Kidney capillary endothelial cell (primary cell): ENCODE measurements around the gene TRAPPC2L.

Experiments used
- DNase-seq: peaks from one replicate; pipeline ENCODE4 v3.0.0-alpha.2; 2018; ENCODE audit warnings: low spot score

TRAPPC2L gene

GRCh38 chr16:88861359-88861758 is 4.4 kb downstream of the TRAPPC2L start:
- DNase-seq = no peak

- no peak for DNase-seq
Measured at GRCh38 chr16:88862968-88863367, 6.0 kb downstream of the TRAPPC2L start.

DNA sequence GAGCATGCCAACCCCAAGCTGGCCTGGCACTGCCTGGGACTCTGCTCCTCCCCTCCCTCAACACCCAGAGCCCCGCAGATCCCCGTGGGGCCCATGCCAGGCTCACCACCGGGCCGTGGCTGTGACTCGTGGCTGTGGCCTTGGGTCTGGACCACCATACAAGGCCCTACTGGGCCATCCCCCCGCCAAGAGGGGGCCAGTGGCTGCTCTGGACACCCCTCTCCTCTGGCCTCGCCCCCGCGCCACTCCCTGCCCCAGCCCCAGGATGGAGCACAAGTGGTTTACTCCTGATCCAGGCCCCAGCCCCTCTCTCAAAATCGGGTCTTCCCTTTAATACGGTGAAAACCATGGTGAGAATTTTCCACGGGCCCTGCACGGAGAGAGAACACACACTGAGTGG is 6.5 kb downstream of the TRAPPC2L start:
- DNase-seq = no peak

- no peak for DNase-seq
Measured at GRCh38 chr16:88864099-88864498, 7.2 kb downstream of the TRAPPC2L start.

DNA sequence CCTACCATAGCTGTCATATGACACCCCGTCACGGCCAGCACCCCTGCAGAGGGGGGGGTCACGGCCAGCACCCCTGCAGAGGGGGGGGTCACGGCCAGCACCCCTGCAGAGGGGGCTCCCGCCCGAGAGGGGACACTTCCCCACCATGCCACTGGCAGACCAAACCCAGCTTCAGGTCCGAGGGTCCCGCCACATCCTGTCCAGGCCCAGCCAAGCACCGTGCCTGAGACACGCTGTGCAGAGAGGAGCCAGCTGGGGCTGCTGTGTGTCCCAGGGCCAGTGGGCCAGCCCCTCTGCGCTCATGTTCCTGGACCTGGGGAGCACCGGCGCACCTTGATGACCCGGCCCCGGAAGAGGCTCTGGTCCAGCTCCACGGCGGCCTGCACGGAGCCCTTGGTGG is 7.6 kb downstream of the TRAPPC2L start:
- no peak for DNase-seq

GRCh38 chr16:88865310-88865709 is 8.4 kb downstream of the TRAPPC2L start:
- DNase-seq = no peak

- no peak for DNase-seq
Measured at GRCh38 chr16:88865742-88866141, 8.8 kb downstream of the TRAPPC2L start.

DNA sequence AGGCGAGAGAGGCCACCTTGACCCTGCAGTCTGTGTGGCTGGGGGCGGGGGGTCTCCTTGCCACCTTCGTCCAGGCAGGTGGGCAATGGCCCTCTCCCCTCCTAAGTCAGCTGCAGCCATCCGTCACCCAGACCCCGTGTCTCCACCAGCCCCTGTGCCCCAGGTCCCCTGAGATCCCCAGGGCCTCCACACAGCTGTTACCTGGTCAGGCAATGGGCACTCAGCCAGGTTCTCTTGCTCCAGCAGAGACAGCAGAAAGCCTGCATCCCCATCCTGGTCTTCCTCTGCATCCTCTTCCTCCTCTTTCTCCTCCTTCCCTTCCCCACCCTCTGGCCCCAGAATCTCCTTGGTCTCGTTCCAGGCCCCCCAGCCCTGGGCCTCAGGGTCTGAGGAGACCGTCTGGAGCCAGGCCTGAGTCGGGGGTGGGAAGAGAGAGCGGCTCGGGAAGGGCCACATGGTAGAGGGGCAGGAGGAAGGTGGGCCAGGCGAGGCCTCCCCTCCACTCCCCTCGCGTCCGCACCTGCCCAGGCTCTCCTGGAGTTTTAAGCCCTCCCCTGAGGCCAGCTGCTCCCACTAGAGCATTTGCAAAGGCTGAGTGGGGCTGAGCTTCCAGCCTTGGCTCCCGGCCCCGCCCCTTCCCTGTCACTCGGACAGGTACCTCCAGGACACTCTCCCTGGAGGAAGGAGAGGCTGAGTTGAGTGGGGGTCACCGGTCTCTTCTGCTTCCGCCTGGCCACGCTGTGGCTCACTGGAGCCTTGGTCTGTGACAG is 9.4 kb downstream of the TRAPPC2L start, which contains the start of gene PABPN1L:
TSS of gene PABPN1L (minus strand) at position 510 of the 770 bp plus-strand sequence. CDS start at position 456, 54 bp downstream.
- DNase-seq = no peak

- no peak for DNase-seq
Measured at GRCh38 chr16:88867581-88868246, 10.8 kb downstream of the TRAPPC2L start.

- no peak for DNase-seq
Measured at GRCh38 chr16:88868974-88869672, 12.2 kb downstream of the TRAPPC2L start.

DNA sequence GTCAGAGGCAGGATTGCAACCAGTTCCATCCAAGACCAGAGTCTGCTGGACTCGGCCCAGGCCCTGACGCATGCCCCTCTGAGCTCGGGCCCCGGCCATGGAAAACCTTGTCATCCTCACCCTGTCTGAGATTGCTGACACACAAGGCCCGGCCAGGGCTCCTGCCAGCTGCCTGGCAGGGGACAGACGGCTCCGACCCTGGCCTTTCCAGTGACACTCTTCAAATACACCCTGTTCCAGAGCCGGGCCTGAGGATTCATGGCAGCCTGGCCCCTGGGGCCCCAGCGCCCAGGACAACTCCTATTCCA is 12.7 kb downstream of the TRAPPC2L start:
- no peak for DNase-seq

DNA sequence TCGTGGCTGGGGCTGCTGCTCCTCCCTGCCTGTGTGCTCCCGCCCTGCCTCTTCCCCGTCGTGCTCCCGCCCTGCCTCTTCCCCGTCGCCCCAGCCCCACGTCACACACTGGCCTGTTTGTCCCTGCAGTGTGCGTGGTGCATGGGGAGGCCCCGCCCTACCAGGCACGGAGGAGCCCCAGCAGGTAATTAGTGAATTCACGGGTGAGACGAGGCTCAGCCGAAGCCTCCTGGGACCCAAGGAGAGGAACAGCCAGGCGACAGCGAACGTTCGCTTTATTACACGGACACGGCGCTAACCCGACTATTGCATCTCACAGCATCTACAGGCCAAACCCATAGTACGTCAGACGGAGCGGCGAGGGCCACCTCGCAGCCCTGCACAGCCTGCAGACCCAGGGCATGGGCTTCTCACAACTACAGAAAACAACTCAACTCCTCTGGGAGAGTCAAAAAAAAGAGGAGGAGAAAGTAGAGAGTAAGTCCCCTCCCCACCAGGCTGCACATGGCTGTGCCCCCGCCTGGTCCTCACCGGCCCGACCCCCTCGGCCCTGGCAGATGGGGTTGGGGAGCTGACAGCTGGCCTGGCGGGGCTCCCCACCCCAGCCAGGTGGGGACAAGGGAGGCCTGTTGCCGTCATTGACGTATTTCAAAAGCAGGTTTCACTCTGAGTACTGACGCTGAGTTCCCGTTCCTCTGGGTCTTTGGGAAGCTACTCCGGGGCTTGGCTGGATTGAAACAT is 13.9 kb downstream of the TRAPPC2L start:
- DNase-seq = no peak

GRCh38 chr16:88871349-88871702 is 14.4 kb downstream of the TRAPPC2L start:
- DNase-seq = no peak

DNA sequence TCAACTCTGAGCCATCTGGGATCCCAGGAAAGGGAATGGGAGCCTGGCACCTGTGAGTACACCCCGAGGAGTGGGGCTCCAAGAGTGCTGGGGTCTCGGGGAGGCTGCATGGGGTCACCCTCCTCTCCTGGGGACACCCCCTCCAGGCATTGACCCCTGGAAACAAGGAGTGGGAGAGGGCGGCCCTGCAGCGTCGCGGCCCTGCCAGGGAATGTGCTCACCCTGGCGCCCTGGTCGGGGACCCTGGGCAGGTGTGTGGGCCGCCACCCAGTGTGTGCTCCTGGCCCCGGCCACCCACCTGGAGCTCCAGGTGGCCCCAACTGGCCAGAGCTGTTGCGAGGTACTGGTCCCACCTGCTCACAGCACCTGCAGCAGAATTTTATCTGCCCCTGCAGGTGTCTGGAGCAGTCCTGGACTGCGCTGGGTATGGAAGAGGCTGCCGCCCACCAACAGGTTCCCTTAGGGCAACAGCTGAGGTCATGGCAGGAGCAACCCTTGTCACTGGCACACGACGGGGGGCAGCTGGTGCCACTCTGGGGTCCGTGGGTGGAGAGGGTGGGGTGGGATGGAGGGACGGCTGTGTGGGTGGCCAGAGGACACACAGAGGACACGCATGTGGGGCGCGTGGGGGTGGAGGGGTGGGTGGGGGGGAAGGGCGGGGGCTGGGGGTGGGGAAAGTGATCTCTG is 14.9 kb downstream of the TRAPPC2L start:
- no peak for DNase-seq

DNA sequence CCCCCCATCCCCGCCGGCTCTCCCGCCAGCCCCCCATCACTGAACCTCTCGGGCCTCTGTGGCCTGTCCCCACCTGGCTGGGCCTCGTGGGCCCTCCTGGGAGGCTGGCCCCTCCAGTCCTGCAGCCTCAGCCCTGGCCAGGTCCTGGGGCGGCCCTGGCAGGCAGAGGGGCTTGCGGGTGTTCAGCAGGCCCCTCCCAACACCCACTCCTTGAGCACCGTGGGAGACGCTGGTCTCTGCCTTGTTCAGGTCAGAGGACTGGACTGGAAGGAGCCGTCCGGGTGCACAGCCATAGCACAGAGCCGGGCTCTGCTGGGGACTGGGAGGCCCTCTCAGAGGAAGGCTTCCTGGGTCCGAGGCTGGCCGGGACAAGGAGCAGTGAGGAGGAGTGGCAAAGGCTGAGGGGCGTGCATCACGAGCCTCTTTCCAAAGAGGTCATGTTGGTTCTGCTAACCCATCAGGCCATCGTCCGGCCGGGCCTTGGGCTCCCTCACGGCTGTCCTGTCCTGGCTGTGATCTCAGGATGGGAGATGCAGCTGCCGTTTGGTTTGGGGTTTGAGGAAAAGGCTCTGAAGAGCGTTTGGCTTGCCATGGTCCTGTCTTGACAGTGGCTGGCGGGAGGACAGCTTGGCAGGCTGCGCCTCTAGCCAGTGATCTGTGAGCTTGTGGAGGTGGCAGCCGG is 15.9 kb downstream of the TRAPPC2L start:
- DNase-seq = no peak

- no peak for DNase-seq
Measured at GRCh38 chr16:88874938-88875599, 18.1 kb downstream of the TRAPPC2L start.

- DNase-seq = no peak
Measured at GRCh38 chr16:88875703-88876234, 18.8 kb downstream of the TRAPPC2L start.

GRCh38 chr16:88876942-88877526 is 20.1 kb downstream of the TRAPPC2L start:
- no peak for DNase-seq

- no peak for DNase-seq
Measured at GRCh38 chr16:88877564-88878289, 20.8 kb downstream of the TRAPPC2L start.
